Ovary (tissue), 9 donors: ENCODE data around the gene PLEKHM3. TPM values are rescaled to one million over a fixed set of nuclear protein-coding genes. Genes with fewer than 3 reads are reported as not detected.

ENCODE experiments used
- DNase-seq, 5 donors: peaks; one replicate each; pipeline ENCODE4 v3.0.0-alpha.2; 2019 to 2020
- H3K27ac ChIP-seq, 2 donors: fragments of 200-600 bp; one replicate each; pipeline versions ENCODE4 v1.5.1 to v1.8.0; 2019 to 2022
- H3K27me3 ChIP-seq: fragments of 200-600 bp; one replicate; pipeline ENCODE4 v1.8.0; 2022
- H3K36me3 ChIP-seq: fragments of 200-600 bp; sonication (generic); one replicate; pipeline ENCODE4 v1.5.1; 2019
- H3K4me1 ChIP-seq: one replicate; pipeline ENCODE4 v1.8.1; 2013; ENCODE audit warnings: mild to moderate bottlenecking, moderate library complexity; ENCODE audit not compliant: insufficient read depth
- H3K4me3 ChIP-seq: fragments of 200-600 bp; sonication (generic); one replicate; pipeline ENCODE4 v1.5.1; 2017
- H3K9me3 ChIP-seq, 2 donors: fragments of 200-600 bp in 1 of 2; sonication (generic) in 1 of 2; one replicate each; pipeline versions ENCODE4 v1.5.1 to v1.8.1; 2013 to 2019; ENCODE audit warnings: mild to moderate bottlenecking in 1 of 2, moderate library complexity in 1 of 2
- EP300 ChIP-seq: sonication (generic); formaldehyde crosslinking; IDR thresholded peaks from one replicate; pipeline ENCODE4 v1.6.1; 2017; ENCODE audit warnings: antibody characterized with exemption
- POLR2A ChIP-seq: fragments of 450-650 bp; IDR thresholded peaks from one replicate; pipeline ENCODE4 v1.6.1; 2017; ENCODE audit warnings: antibody characterized with exemption, mild to moderate bottlenecking, moderate library complexity
- WGBS, 3 donors: extraction: QIAGEN DNeasy Blood & Tissue Kit in 1 of 3; methylation state at CpG; one replicate each; pipeline versions ENCODE4 v1.1.5 to v1.1.7; 2013 to 2017; 5-methylcytosine and 5-hydroxymethylcytosine counted together
- intact Hi-C, 4 donors: fragments of 100-400 bp; cut with DNase I; formaldehyde crosslinking; loops; one replicate each; pipeline versions ENCODE4 v1.11.0 to v1.15.1; 2022 to 2023
- polyA plus RNA-seq, 2 donors: library from polyadenylated mRNA; stranded (reverse); fragments of 200-250 nt in 1 of 2; fragments of 350-450 nt in 1 of 2; fragmentation: Illumina TruSeq in 1 of 2; extraction: RNeasy Lipid Tissue Mini Kit (QIAGEN cat#74804) in 1 of 2; gene quantifications; one replicate each; pipeline ENCODE4 v1.2.3, GENCODE V29; 2013 to 2014
- total RNA-seq, 7 donors: library from RNA; depleted of rRNA in 2 of 7; stranded (reverse); fragments of >200 nt in 2 of 7; fragmentation: NEBNext Ultra II Directional in 3 of 7; extraction: Animal tissue kit (Norgen Biotek cat#: 25700) in 3 of 7; gene quantifications; one replicate each; pipeline versions ENCODE4 v1.1.0 to v1.2.4, GENCODE V29; 2016 to 2023
- TF ChIP-seq, protein P1 (sequence below), 3 donors: fragments of 450-650 bp in 2 of 3; fragments of 200-600 bp in 1 of 3; IDR thresholded peaks; one replicate each; pipeline versions ENCODE4 v1.5.1 to v1.8.0; 2016 to 2022; ENCODE audit warnings: antibody characterized with exemption in 3 of 3, mild to moderate bottlenecking in 1 of 3
- donor health status: DM: no; HTN: no; CAD: no; lungs with moderate emphysema.
- donor health status: DM: no; HTN: no; CAD: no.
- donor health status: Bipolar disorder and iron deficiency.
- donor health status: DM: yes; HTN: yes; CAD: no.
- donor health status: DM: no; HTN: no; CAD: no.
- donor health status: DM: yes; HTN: yes; CAD: no.

PLEKHM3 gene
- total and polyA plus RNA-seq, 9 donors: 6.5 to 26.1 (median 14.3) TPM

DNA sequence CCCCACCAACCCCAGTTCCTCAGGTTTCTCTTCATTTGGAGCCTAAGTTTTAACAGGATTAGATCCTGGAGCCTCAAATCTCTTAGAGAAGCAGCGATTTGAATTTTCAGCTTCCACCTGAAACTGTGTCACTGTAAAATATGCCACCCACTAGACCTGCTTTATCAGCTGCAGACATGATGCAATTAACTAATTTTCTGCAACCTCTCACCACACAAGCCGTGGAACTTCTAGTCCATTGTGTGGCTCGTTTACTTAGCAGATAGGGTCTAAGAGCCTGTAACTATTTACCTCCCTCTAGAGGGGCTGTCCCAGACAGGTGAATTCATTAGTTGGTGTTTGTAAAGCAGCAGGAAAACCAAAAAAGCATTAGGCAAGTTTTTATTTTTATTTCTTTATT, 224.1 kb downstream of the PLEKHM3 start:
- WGBS, 3 donors: 30 to 41% (median 34%) methylated on average over 3 of the region's 3 CpGs
- Histone ChIP-seq H3K4me1 (no peaks in the 10 kb centered on the region), H3K36me3 (no peaks in the 10 kb centered on the region), H3K4me3 (no peak overlapping the region), H3K27ac (no peak overlapping the region), H3K27me3 (no peaks in the 10 kb centered on the region), H3K9me3 (no peaks in the 10 kb centered on the region)
- intact Hi-C loops: no loop called here
- DNase-seq: no peak
- TF ChIP-seq, protein P1, sequence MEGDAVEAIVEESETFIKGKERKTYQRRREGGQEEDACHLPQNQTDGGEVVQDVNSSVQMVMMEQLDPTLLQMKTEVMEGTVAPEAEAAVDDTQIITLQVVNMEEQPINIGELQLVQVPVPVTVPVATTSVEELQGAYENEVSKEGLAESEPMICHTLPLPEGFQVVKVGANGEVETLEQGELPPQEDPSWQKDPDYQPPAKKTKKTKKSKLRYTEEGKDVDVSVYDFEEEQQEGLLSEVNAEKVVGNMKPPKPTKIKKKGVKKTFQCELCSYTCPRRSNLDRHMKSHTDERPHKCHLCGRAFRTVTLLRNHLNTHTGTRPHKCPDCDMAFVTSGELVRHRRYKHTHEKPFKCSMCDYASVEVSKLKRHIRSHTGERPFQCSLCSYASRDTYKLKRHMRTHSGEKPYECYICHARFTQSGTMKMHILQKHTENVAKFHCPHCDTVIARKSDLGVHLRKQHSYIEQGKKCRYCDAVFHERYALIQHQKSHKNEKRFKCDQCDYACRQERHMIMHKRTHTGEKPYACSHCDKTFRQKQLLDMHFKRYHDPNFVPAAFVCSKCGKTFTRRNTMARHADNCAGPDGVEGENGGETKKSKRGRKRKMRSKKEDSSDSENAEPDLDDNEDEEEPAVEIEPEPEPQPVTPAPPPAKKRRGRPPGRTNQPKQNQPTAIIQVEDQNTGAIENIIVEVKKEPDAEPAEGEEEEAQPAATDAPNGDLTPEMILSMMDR (IDR thresholded peaks at IDR 0.05): no peak
- no peak for TF ChIP-seq POLR2A
- TF ChIP-seq EP300: no peak

DNA sequence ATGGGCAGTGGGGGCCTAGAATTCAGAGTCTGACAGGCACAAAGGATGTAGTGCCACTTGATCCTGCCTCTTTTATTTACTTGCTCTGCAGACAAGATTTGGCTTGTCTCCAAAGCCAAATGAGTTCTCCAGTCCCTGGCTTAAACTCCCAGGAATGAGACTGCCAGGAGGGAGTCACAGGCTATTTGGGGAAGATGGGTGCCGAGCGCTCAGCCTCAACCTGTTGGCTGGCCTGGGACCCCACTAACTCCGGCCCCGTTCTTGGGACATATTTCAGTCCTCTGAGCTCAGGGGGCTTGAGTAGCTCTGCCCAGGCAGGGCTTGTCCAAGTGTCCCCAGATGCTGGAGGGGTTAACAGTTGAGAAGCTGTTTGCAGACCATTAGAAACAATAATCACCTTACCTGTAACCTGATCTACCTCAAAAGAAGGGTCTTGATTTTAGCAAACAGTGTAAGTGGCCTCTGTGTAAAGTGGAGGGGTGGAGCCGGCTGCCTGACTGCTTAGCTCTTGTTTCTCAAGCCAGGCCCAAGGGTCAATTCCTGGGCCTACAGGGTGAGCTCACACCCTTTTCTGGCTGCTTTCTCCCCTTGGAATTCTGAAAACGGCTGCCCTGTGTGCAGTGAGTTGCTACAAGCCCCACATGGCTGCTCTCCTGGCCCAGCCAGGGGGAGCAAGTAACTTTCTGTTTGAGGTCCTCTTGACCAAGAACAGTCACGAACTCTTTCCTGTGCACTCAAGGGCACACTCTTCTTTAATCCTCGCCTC, 228.6 kb downstream of the PLEKHM3 start:
- no peaks in the 10 kb centered on the region for H3K27me3 ChIP-seq
- 65 to 73% (median 71%) methylated on average over 8 of the region's 8 CpGs for WGBS, 3 donors
- intact Hi-C loops: no loop called here
- H3K4me1 ChIP-seq: no peaks in the 10 kb centered on the region
- no peak for TF ChIP-seq POLR2A
- TF ChIP-seq EP300: no peak
- TF ChIP-seq, protein P1 (IDR thresholded peaks at IDR 0.05): no peak
- H3K27ac ChIP-seq: no peak overlapping the region
- no peak for DNase-seq
- no peaks in the 10 kb centered on the region for H3K9me3 ChIP-seq
- no peaks in the 10 kb centered on the region for H3K36me3 ChIP-seq
- H3K4me3 ChIP-seq: no peak overlapping the region

DNA sequence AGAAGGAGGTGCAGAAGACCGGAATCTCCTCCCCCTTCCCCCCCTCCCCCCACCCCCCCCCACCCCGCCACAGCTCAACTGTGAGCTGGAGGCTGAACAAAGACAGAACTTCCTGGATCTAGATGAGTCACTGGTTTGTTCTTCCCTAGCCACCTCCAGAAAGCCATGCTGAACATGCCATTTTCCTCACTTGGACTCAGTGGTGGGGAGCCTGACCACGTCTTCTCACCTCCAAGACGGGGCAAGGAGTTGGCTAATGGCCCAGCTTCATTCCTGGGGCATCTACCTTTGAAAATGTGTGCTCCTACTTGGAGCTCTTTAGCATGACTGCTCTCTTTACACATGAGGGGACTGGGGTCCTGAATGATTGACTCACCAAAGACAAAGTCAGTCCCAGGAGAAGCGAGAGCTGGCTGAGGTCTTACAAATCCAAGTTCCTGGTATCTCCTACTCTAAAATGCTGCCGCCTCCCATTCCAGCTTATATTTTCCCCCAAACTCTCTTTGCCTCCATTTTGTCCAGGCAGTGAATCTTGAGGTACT, 233.0 kb downstream of the PLEKHM3 start:
- TF ChIP-seq POLR2A (no peak), EP300 (no peak)
- TF ChIP-seq, protein P1 (IDR thresholded peaks at IDR 0.05): no peak
- H3K4me1 ChIP-seq: no peaks in the 10 kb centered on the region
- no peak overlapping the region for H3K27ac ChIP-seq
- no peaks in the 10 kb centered on the region for H3K36me3 ChIP-seq
- intact Hi-C loops: no loop called here
- no peak overlapping the region for H3K4me3 ChIP-seq
- no peak for DNase-seq
- no peaks in the 10 kb centered on the region for H3K9me3 ChIP-seq
- H3K27me3 ChIP-seq: no peaks in the 10 kb centered on the region
- WGBS, 3 donors: 65 to 70% (median 70%) methylated on average over 6 of the region's 6 CpGs

DNA sequence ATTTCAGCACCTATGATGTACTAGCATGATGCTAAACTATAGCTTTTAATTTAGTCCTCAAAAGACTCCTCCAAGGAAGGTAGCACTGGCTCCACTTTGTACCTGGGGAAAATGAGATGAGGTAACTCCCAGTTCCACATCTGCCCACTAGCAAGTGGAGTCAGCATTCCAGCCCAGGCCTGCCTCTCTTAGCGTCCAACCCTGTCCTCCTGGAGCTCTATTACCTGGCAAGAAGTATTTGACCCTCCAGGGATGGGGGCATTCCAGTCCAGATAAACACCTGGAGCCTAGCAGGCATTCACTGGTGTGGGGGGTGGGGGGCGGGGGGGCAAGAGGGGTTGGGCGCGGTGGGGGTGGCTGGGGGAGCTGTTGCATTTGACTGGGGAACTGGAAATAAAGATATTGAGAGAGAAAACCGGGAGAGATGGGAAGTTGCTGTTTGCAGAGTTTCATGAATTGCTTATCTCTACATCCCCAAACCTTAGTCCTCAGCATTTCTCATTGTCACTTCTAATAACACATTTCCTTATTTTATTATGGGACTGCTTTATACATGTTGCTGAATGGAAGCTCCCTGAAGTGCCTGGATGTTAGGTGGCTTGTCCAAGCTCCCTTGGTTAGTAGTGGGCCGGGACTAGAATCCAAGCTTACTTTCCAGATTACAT, 233.6 kb downstream of the PLEKHM3 start:
- Histone ChIP-seq H3K9me3 (no peaks in the 10 kb centered on the region), H3K4me1 (no peaks in the 10 kb centered on the region), H3K4me3 (no peak overlapping the region), H3K36me3 (no peaks in the 10 kb centered on the region), H3K27me3 (no peaks in the 10 kb centered on the region), H3K27ac (no peak overlapping the region)
- no peak for TF ChIP-seq EP300
- no peak for TF ChIP-seq POLR2A
- TF ChIP-seq, protein P1 (IDR thresholded peaks at IDR 0.05): no peak
- DNase-seq: no peak
- intact Hi-C loops: no loop called here
- WGBS, 3 donors: 52 to 74% (median 58%) methylated on average over 6 of the region's 6 CpGs
